Endodermal cell (in vitro differentiated cells): Measurements from ENCODE around the gene GNAQ. TPM values are rescaled to one million over a fixed set of nuclear protein-coding genes. Genes with fewer than 3 reads are reported as not detected.

Experiments used
- DNase-seq: peaks from one replicate; pipeline ENCODE4 v3.0.0-alpha.2; 2017
- H3K27ac ChIP-seq: 2 replicates; pipeline ENCODE4 v1.5.1; 2013; ENCODE audit warnings: mild to moderate bottlenecking, low read depth, low read length, moderate library complexity
- H3K27me3 ChIP-seq: 2 replicates; pipeline ENCODE4 v1.6.1; 2013; ENCODE audit warnings: mild to moderate bottlenecking, low read length, moderate library complexity; ENCODE audit not compliant: insufficient read depth, control insufficient read depth, poor library complexity, severe bottlenecking
- H3K36me3 ChIP-seq: 2 replicates; pipeline ENCODE4 v1.7.0; 2013; ENCODE audit warnings: mild to moderate bottlenecking, low read length, moderate library complexity; ENCODE audit not compliant: control insufficient read depth, insufficient read depth
- H3K4me1 ChIP-seq: one replicate; pipeline ENCODE4 v1.7.0; 2013; ENCODE audit warnings: low read length; ENCODE audit not compliant: control insufficient read depth, insufficient read depth
- H3K4me3 ChIP-seq: 2 replicates; pipeline ENCODE4 v1.5.1; 2013; ENCODE audit warnings: mild to moderate bottlenecking, low read length, moderate library complexity
- H3K9ac ChIP-seq: 2 replicates; pipeline ENCODE4 v1.6.1; 2013; ENCODE audit warnings: mild to moderate bottlenecking, low read length, moderate library complexity; ENCODE audit not compliant: poor library complexity, severe bottlenecking; ENCODE audit errors: extremely low read depth
- H3K9me3 ChIP-seq: 2 replicates; pipeline ENCODE4 v1.6.1; 2013; ENCODE audit warnings: mild to moderate bottlenecking, low read length, moderate library complexity; ENCODE audit not compliant: control insufficient read depth
- H3K27ac Mint-ChIP-seq: 2 replicates; pipeline ENCODE4 v1.8.0; 2020; ENCODE audit warnings: mixed read lengths
- H3K27me3 Mint-ChIP-seq: 2 replicates; pipeline ENCODE4 v1.8.0; 2021; ENCODE audit warnings: mild to moderate bottlenecking, mixed read lengths; ENCODE audit not compliant: insufficient read depth
- H3K36me3 Mint-ChIP-seq: 2 replicates; pipeline ENCODE4 v1.8.0; 2020; ENCODE audit warnings: low read depth, mixed read lengths
- H3K4me1 Mint-ChIP-seq: 2 replicates; pipeline ENCODE4 v1.8.0; 2020; ENCODE audit warnings: mixed read lengths
- H3K4me3 Mint-ChIP-seq: 2 replicates; pipeline ENCODE4 v1.8.0; 2020; ENCODE audit warnings: mild to moderate bottlenecking, moderate library complexity, mixed read lengths
- H3K9me3 Mint-ChIP-seq: 2 replicates; pipeline ENCODE4 v1.8.0; 2020; ENCODE audit warnings: mild to moderate bottlenecking, mixed read lengths
- WGBS, 2 experiments: methylation state at CpG; one replicate each; pipeline versions ENCODE4 v1.1.5 to v1.1.7; 2013; ENCODE audit warnings: missing lambda C conversion rate in 2 of 2, mixed read lengths in 1 of 2; ENCODE audit not compliant: insufficient coverage in 1 of 2, insufficient read length in 1 of 2; 5-methylcytosine and 5-hydroxymethylcytosine counted together
- total RNA-seq, 2 donors: library from RNA; stranded (reverse); fragmentation: NEBNext Ultra II Directional in 1 of 2; extraction: Animal tissue kit (Norgen Biotek cat#: 25700) in 1 of 2; gene quantifications; 2 replicates in 1 of 2; 3 replicates in 1 of 2; pipeline ENCODE4 v1.2.1, GENCODE V29; 2021
- TF ChIP-seq, protein P1 (sequence below): fragments of 200-600 bp; sonication (generic); conservative IDR thresholded peaks from 2 replicates; pipeline ENCODE4 v1.5.0; 2021; ENCODE audit warnings: antibody characterized with exemption, mild to moderate bottlenecking

The GNAQ gene
- total RNA-seq, 2 donors from 2014 or later: 46.0 to 57.6 TPM

DNA sequence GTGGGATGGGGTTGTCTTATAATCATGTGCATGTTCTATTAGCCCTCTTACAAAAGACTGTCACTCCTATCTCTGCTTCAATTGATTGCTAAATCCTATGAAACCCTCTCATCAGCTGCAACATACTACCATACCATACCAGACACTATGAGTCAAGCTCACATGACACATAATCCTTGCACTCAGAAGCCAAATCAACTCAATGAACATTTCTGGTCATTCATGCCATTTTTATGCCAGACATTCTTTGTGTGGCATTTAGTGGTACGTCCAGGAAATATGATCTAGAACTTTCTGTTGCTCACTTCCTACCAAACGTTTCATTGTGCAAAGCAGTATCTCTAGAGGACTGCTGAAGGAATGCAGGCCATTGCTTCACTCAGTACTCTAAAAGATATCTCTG is 224.3 kb downstream of the GNAQ start:
- Histone ChIP-seq H3K9ac (no peak overlapping the region), H3K27ac (no peak overlapping the region), H3K9me3 (no peaks in the 10 kb centered on the region), H3K4me1 (no peaks in the 10 kb centered on the region), H3K4me3 (no peak overlapping the region), H3K27me3 (no peaks in the 10 kb centered on the region), H3K36me3 (peaks cover 11% of the 10 kb centered on the region)
- Mint-ChIP-seq H3K27ac (no peak overlapping the region), H3K4me1 (peaks cover 25% of the 10 kb centered on the region), H3K27me3 (no peaks in the 10 kb centered on the region), H3K4me3 (no peak overlapping the region), H3K9me3 (no peaks in the 10 kb centered on the region), H3K36me3 (peaks cover 11% of the 10 kb centered on the region)
- WGBS, 2 experiments: 93 to 95% methylated on average over 2 of the region's 2 CpGs
- TF ChIP-seq, protein P1, sequence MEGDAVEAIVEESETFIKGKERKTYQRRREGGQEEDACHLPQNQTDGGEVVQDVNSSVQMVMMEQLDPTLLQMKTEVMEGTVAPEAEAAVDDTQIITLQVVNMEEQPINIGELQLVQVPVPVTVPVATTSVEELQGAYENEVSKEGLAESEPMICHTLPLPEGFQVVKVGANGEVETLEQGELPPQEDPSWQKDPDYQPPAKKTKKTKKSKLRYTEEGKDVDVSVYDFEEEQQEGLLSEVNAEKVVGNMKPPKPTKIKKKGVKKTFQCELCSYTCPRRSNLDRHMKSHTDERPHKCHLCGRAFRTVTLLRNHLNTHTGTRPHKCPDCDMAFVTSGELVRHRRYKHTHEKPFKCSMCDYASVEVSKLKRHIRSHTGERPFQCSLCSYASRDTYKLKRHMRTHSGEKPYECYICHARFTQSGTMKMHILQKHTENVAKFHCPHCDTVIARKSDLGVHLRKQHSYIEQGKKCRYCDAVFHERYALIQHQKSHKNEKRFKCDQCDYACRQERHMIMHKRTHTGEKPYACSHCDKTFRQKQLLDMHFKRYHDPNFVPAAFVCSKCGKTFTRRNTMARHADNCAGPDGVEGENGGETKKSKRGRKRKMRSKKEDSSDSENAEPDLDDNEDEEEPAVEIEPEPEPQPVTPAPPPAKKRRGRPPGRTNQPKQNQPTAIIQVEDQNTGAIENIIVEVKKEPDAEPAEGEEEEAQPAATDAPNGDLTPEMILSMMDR: no peak
- no peak for DNase-seq

DNA sequence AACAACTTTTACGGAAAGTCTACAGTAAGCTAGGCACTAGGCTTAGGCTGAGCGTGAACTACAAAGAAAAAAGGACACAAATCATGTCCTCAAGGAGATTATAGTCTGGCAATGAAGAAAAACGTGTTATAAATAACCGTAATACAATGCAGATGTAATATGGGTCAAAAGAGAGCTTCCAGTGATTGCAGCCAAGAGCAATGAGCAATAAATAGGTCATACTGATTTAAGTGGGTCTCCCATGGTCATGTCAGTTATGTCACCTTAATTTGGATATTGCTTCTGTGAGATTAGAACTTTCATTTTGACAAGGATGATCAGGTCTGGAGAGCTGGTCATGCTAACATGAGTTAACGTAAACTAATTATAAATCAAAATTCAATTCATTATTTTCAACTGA is 224.9 kb downstream of the GNAQ start:
- no peaks in the 10 kb centered on the region for H3K27me3 Mint-ChIP-seq
- TF ChIP-seq, protein P1: no peak
- peaks cover 25% of the 10 kb centered on the region for H3K4me1 Mint-ChIP-seq
- peaks cover 8% of the 10 kb centered on the region for H3K36me3 ChIP-seq
- H3K27ac Mint-ChIP-seq: no peak overlapping the region
- H3K4me1 ChIP-seq: no peaks in the 10 kb centered on the region
- no peaks in the 10 kb centered on the region for H3K27me3 ChIP-seq
- no peak overlapping the region for H3K27ac ChIP-seq
- H3K9me3 Mint-ChIP-seq: no peaks in the 10 kb centered on the region
- no peak overlapping the region for H3K4me3 Mint-ChIP-seq
- H3K9me3 ChIP-seq: no peaks in the 10 kb centered on the region
- no peak for DNase-seq
- 95 to 98% methylated on average over 4 to 5 of the region's 5 CpGs for WGBS, 2 experiments
- H3K36me3 Mint-ChIP-seq: peaks cover 6% of the 10 kb centered on the region
- H3K9ac ChIP-seq: no peak overlapping the region
- no peak overlapping the region for H3K4me3 ChIP-seq

DNA sequence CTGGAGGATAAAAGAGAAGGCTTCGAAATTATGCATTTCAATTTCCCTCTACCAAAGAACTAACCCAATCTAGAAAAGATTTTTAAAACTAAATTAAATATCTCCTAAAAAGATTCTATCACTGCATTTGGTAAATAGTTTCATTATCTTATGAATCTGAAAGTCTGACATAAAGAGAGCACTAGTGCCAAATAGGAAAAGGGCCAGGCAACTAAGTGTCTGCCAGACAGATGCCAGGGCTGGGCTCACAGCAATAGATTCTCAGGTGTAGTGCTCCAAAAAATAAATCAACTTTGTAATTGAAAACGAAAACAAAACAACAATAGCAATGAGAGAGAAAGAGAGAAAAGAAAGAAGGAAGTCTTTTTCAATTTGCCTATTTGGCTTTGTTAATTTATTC is 225.8 kb downstream of the GNAQ start:
- DNase-seq: no peak
- no peak overlapping the region for H3K4me3 Mint-ChIP-seq
- no peak overlapping the region for H3K9ac ChIP-seq
- no peak overlapping the region for H3K27ac ChIP-seq
- H3K9me3 ChIP-seq: no peaks in the 10 kb centered on the region
- no peaks in the 10 kb centered on the region for H3K9me3 Mint-ChIP-seq
- H3K27me3 ChIP-seq: no peaks in the 10 kb centered on the region
- H3K4me3 ChIP-seq: no peak overlapping the region
- no peak overlapping the region for H3K27ac Mint-ChIP-seq
- H3K4me1 ChIP-seq: no peaks in the 10 kb centered on the region
- TF ChIP-seq, protein P1: no peak
- H3K27me3 Mint-ChIP-seq: no peaks in the 10 kb centered on the region
- WGBS, 2 experiments: 100% methylated on average over 2 of the region's 2 CpGs; no CpG with 5 or more reads in 1 of the 2 experiments
- H3K36me3 Mint-ChIP-seq: peaks cover 3% of the 10 kb centered on the region
- peaks cover 25% of the 10 kb centered on the region for H3K4me1 Mint-ChIP-seq
- H3K36me3 ChIP-seq: peaks cover 8% of the 10 kb centered on the region
